Thyroid gland (tissue), 4 donors: ENCODE data around the gene JAK3.

Source experiments
- POLR2A ChIP-seq, 2 donors: fragments of 450-650 bp; IDR thresholded peaks; one replicate each; pipeline ENCODE4 v1.6.1; 2017; ENCODE audit warnings: antibody characterized with exemption in 2 of 2, mild to moderate bottlenecking in 2 of 2, moderate library complexity in 1 of 2
- TF ChIP-seq, protein P1 (sequence below), 6 experiments: fragments of 200-600 bp in 3 of 6; fragments of 450-650 bp in 3 of 6; sonication (generic) in 3 of 6; IDR thresholded peaks; one replicate each; pipeline ENCODE4 v1.5.1; 2016 to 2019; ENCODE audit warnings: antibody characterized with exemption in 6 of 6, mild to moderate bottlenecking in 2 of 6, inconsistent platforms in 1 of 6, moderate library complexity in 1 of 6

DNA sequence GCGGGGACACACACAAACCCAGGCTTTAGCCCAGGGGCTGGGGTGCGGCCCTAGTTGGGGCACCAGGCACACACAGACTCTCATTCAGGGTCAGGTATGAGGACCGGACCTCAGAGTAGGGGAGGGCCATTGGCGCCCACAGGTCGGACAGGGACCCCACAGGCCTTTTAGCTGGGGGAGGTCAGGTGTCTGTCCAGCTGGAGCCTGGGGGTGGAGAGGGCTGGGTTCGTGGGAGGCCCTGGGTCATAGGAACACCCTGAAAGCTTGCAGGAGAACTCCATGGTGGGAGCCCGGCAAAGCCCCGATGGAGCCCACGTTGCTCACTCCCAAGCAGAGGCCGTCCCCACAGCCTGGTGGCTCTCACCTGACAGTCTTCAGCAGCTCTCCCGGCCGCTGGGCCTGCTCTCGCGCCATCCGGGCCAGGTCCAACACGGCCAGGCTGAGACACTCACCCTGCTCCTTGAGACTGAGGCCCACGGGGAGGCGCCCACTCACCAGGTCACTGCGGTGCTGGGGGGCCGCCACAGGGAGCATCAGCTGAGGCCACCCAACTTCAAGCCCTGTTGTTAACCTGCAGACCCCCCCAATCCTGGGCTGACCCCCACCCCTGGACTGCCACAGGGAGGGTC, 5.0 kb downstream of the JAK3 start:
- TF ChIP-seq, protein P1, sequence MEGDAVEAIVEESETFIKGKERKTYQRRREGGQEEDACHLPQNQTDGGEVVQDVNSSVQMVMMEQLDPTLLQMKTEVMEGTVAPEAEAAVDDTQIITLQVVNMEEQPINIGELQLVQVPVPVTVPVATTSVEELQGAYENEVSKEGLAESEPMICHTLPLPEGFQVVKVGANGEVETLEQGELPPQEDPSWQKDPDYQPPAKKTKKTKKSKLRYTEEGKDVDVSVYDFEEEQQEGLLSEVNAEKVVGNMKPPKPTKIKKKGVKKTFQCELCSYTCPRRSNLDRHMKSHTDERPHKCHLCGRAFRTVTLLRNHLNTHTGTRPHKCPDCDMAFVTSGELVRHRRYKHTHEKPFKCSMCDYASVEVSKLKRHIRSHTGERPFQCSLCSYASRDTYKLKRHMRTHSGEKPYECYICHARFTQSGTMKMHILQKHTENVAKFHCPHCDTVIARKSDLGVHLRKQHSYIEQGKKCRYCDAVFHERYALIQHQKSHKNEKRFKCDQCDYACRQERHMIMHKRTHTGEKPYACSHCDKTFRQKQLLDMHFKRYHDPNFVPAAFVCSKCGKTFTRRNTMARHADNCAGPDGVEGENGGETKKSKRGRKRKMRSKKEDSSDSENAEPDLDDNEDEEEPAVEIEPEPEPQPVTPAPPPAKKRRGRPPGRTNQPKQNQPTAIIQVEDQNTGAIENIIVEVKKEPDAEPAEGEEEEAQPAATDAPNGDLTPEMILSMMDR (IDR thresholded peaks at IDR 0.05): no peak
- TF ChIP-seq POLR2A (IDR thresholded peaks at IDR 0.05): no peak
